Neural cell (in vitro differentiated cells): ENCODE measurements around the gene M1AP. TPM values are rescaled to one million over a fixed set of nuclear protein-coding genes. Genes with fewer than 3 reads are reported as not detected.

Experiments used
- H2AFZ ChIP-seq: fragments of 200-600, 300-800 bp; sonication (generic), shearing (Covaris generic); 2 replicates; pipeline ENCODE4 v1.6.0; 2014; ENCODE audit warnings: low read depth, mild to moderate bottlenecking, antibody characterized with exemption, low read length, moderate library complexity
- H3F3A ChIP-seq: fragments of 200-600 bp; shearing (Covaris generic); 2 replicates; pipeline ENCODE4 v1.6.1; 2016; ENCODE audit warnings: mild to moderate bottlenecking, moderate library complexity, mixed read lengths, antibody characterized with exemption, low read length; ENCODE audit not compliant: insufficient read depth, poor library complexity, severe bottlenecking
- H3K27ac ChIP-seq: fragments of 200-600, 300-800 bp; sonication (generic), shearing (Covaris generic); 2 replicates; pipeline ENCODE4 v1.5.1; 2014; ENCODE audit warnings: mild to moderate bottlenecking, low read length, moderate library complexity
- H3K27me3 ChIP-seq: fragments of 300-800, 200-600 bp; sonication (generic), shearing (Covaris generic); 2 replicates; pipeline ENCODE4 v1.6.0; 2014; ENCODE audit warnings: mild to moderate bottlenecking, low read depth, low read length, moderate library complexity; ENCODE audit not compliant: insufficient read depth
- H3K36me3 ChIP-seq: fragments of 300-800, 200-600 bp; sonication (generic), shearing (Covaris generic); 2 replicates; pipeline ENCODE4 v1.5.1; 2014; ENCODE audit warnings: mild to moderate bottlenecking, antibody characterized with exemption, low read length, moderate library complexity; ENCODE audit not compliant: insufficient read depth
- H3K4me2 ChIP-seq: fragments of 300-800, 200-600 bp; sonication (generic), shearing (Covaris generic); 2 replicates; pipeline ENCODE4 v1.6.0; 2014; ENCODE audit warnings: mild to moderate bottlenecking, low read length
- H3K4me3 ChIP-seq: fragments of 300-800, 200-600 bp; sonication (generic), shearing (Covaris generic); 2 replicates; pipeline ENCODE4 v1.5.1; 2014; ENCODE audit warnings: mild to moderate bottlenecking, low read length, moderate library complexity
- H3K79me2 ChIP-seq: fragments of 200-600 bp; shearing (Covaris generic); replicated peaks from 2 replicates; pipeline ENCODE4 v1.6.0; 2014; ENCODE audit warnings: mild to moderate bottlenecking, low read length, moderate library complexity; ENCODE audit not compliant: insufficient read depth
- H3K9ac ChIP-seq: fragments of 300-800, 200-600 bp; sonication (generic), shearing (Covaris generic); 2 replicates; pipeline ENCODE4 v1.6.1; 2016; ENCODE audit warnings: mild to moderate bottlenecking, low read length, mixed read lengths
- H3K9me2 ChIP-seq: fragments of 200-600 bp; shearing (Covaris generic); 2 replicates; pipeline ENCODE4 v1.6.1; 2016; ENCODE audit warnings: mild to moderate bottlenecking, low read length, mixed read lengths; ENCODE audit not compliant: insufficient read depth
- H3K9me3 ChIP-seq: fragments of 200-600, 300-800 bp; sonication (generic), shearing (Covaris generic); 2 replicates; pipeline ENCODE4 v1.6.1; 2016; ENCODE audit warnings: mild to moderate bottlenecking, mixed run types, low read length, moderate library complexity, mixed read lengths
- H4K20me1 ChIP-seq: fragments of 200-600 bp; shearing (Covaris generic); 2 replicates; pipeline ENCODE4 v1.6.1; 2016; ENCODE audit warnings: mild to moderate bottlenecking, mixed run types; ENCODE audit not compliant: insufficient read depth
- EP300 ChIP-seq: fragments of 450-650 bp; conservative IDR thresholded peaks from 2 replicates; pipeline ENCODE4 v1.6.1; 2014; ENCODE audit warnings: antibody characterized with exemption, mild to moderate bottlenecking, moderate library complexity; ENCODE audit not compliant: poor library complexity, severe bottlenecking
- EZH2 ChIP-seq: fragments of 200-600, 300-800 bp; shearing (Covaris generic), sonication (generic); IDR thresholded peaks from 2 replicates; pipeline ENCODE4 v1.6.1; 2014; ENCODE audit warnings: antibody characterized with exemption, low read length, borderline replicate concordance, mild to moderate bottlenecking; ENCODE audit not compliant: insufficient read depth, poor library complexity, severe bottlenecking
- MXI1 ChIP-seq: fragments of 450-650 bp; conservative IDR thresholded peaks from 2 replicates; pipeline ENCODE4 v1.6.1; 2014; ENCODE audit warnings: antibody characterized with exemption, mild to moderate bottlenecking; ENCODE audit not compliant: poor library complexity, severe bottlenecking
- POLR2AphosphoS5 ChIP-seq: IDR thresholded peaks from 2 replicates; pipeline ENCODE4 v1.6.1; 2012
- RAD21 ChIP-seq: fragments of 450-650 bp; conservative IDR thresholded peaks from 2 replicates; pipeline ENCODE4 v1.6.1; 2014; ENCODE audit warnings: antibody characterized with exemption, mild to moderate bottlenecking, moderate library complexity
- REST ChIP-seq: IDR thresholded peaks from 2 replicates; pipeline ENCODE4 v1.6.1; 2012; ENCODE audit warnings: borderline replicate concordance
- SMC3 ChIP-seq: fragments of 450-650 bp; conservative IDR thresholded peaks from 2 replicates; pipeline ENCODE4 v1.6.1; 2014; ENCODE audit warnings: antibody characterized with exemption, mild to moderate bottlenecking, moderate library complexity; ENCODE audit not compliant: poor library complexity
- TAF1 ChIP-seq: IDR thresholded peaks from 2 replicates; pipeline ENCODE4 v1.6.1; 2012; ENCODE audit warnings: low read depth
- polyA plus RNA-seq: library from polyadenylated mRNA; depleted of rRNA; stranded (reverse); fragments of >200 nt; gene quantifications from 2 replicates; pipeline ENCODE4 v1.2.3, GENCODE V29; 2014
- TF ChIP-seq, protein P1 (sequence below): fragments of 450-650 bp; IDR thresholded peaks from 2 replicates; pipeline ENCODE4 v1.5.1; 2014; ENCODE audit warnings: antibody characterized with exemption, mild to moderate bottlenecking, moderate library complexity; ENCODE audit not compliant: poor library complexity, severe bottlenecking

Gene M1AP
- polyA plus RNA-seq, 1 donor from 2014 or later = not detected

- no peaks in the 10 kb centered on the region for H3K9me3 ChIP-seq
- H2AFZ ChIP-seq = no peak overlapping the region
- H3K9me2 ChIP-seq = no peaks in the 10 kb centered on the region
- no peak overlapping the region for H3K4me2 ChIP-seq
- no peaks in the 10 kb centered on the region for H3K36me3 ChIP-seq
- H3K4me3 ChIP-seq = no peak overlapping the region
- H3F3A ChIP-seq = no peaks in the 10 kb centered on the region
- H3K79me2 ChIP-seq = no peaks in the 10 kb centered on the region
- H3K9ac ChIP-seq = no peak overlapping the region
- no peaks in the 10 kb centered on the region for H4K20me1 ChIP-seq
- TF ChIP-seq EZH2 (no peak), REST (no peak), MXI1 (no peak), SMC3 (no peak), RAD21 (no peak), POLR2AphosphoS5 (no peak), EP300 (no peak), TAF1 (no peak)
- TF ChIP-seq, protein P1, sequence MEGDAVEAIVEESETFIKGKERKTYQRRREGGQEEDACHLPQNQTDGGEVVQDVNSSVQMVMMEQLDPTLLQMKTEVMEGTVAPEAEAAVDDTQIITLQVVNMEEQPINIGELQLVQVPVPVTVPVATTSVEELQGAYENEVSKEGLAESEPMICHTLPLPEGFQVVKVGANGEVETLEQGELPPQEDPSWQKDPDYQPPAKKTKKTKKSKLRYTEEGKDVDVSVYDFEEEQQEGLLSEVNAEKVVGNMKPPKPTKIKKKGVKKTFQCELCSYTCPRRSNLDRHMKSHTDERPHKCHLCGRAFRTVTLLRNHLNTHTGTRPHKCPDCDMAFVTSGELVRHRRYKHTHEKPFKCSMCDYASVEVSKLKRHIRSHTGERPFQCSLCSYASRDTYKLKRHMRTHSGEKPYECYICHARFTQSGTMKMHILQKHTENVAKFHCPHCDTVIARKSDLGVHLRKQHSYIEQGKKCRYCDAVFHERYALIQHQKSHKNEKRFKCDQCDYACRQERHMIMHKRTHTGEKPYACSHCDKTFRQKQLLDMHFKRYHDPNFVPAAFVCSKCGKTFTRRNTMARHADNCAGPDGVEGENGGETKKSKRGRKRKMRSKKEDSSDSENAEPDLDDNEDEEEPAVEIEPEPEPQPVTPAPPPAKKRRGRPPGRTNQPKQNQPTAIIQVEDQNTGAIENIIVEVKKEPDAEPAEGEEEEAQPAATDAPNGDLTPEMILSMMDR = no peak
- no peak overlapping the region for H3K27ac ChIP-seq
- H3K27me3 ChIP-seq = peaks cover 48% of the 10 kb centered on the region
These were observed 125.6 kb downstream of the M1AP start for GRCh38 chr2:74522516-74522915.

- Histone ChIP-seq H3K9me3 (no peaks in the 10 kb centered on the region), H3K4me3 (peak overlapping the region; percentile 53), H3K79me2 (no peaks in the 10 kb centered on the region), H3K9ac (no peak overlapping the region), H2AFZ (no peak overlapping the region), H4K20me1 (no peaks in the 10 kb centered on the region), H3K27ac (no peak overlapping the region), H3K4me2 (no peak overlapping the region), H3F3A (no peaks in the 10 kb centered on the region), H3K9me2 (no peaks in the 10 kb centered on the region), H3K36me3 (no peaks in the 10 kb centered on the region), H3K27me3 (peaks cover 97% of the 10 kb centered on the region)
- TF ChIP-seq RAD21 (no peak), SMC3 (no peak), POLR2AphosphoS5 (no peak), EP300 (no peak), MXI1 (no peak), EZH2 (no peak), REST (no peak), TAF1 (no peak)
- TF ChIP-seq, protein P1 = no peak
These were observed 131.5 kb downstream of the M1AP start for GRCh38 chr2:74516650-74517049.
